ENCODE data around the gene FRMD8.

DNA sequence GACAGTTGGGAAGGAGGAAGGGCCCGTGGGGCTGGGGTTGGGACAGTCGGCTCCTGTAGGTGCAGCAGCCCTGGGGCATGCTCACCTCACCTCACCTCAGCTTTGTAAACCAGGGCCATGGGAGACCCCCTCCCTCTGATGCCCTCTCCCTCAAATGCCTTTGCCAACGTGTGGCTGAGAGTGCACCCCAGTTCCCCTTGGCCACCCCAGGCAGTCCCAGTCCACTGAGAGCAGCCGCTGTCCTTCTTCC, 31.9 kb downstream of the FRMD8 start:
- TF ChIP-seq TCF12 (IDR thresholded peaks at IDR 0.05; ENCODE audit: low read depth): no peak
- TF ChIP-seq TAF1 (IDR thresholded peaks at IDR 0.05; ENCODE audit: low read depth): no peak
- TF ChIP-seq CREB1 (IDR thresholded peaks at IDR 0.05; ENCODE audit: low read depth): no peak
